CD4-positive, alpha-beta T cell (primary cell): Measurements from ENCODE around the gene SECISBP2. TPM values are rescaled to one million over a fixed set of nuclear protein-coding genes. Genes with fewer than 3 reads are reported as not detected.

Experiments used
- ATAC-seq: fragments of 200-7000 bp; cut with Tn5 transposase; one replicate; pipeline ENCODE4 v1.10.0; 2022; ENCODE audit warnings: mild to moderate bottlenecking; ENCODE audit not compliant: poor library complexity
- CTCF ChIA-PET: fragments of 350-600 bp; sonication (Branson Sonifier 250); formaldehyde crosslinking; loops from one replicate; lab custom pipeline; 2021; ENCODE audit warnings: antibody characterized with exemption, inconsistent platforms; lab: Charles Lee
- POLR2A ChIA-PET: fragments of 350-600 bp; sonication (Branson Sonifier 250); formaldehyde crosslinking; loops from one replicate; lab custom pipeline; 2021; ENCODE audit warnings: antibody characterized with exemption, inconsistent platforms; lab: Charles Lee
- DNase-seq, 14 experiments: peaks; one replicate each; pipeline ENCODE4 v3.0.0-alpha.2; 2013 to 2020; ENCODE audit warnings: mixed read lengths in 2 of 14
- H3K27ac ChIP-seq, 2 donors: one replicate each; pipeline versions ENCODE4 v1.5.1 to v1.7.0; 2013; ENCODE audit warnings: low read length in 2 of 2, low read depth in 1 of 2, mild to moderate bottlenecking in 1 of 2
- H3K27me3 ChIP-seq, 2 experiments: 1 replicate in 1 of 2; 2 replicates in 1 of 2; pipeline versions ENCODE4 v1.6.1 to v1.7.0; 2013; ENCODE audit warnings: low read length in 2 of 2, control low read depth in 1 of 2, mild to moderate bottlenecking in 1 of 2, moderate library complexity in 1 of 2; ENCODE audit not compliant: insufficient read depth in 2 of 2, control insufficient read depth in 1 of 2
- H3K36me3 ChIP-seq: one replicate; pipeline ENCODE4 v1.6.1; 2013; ENCODE audit warnings: low read length, control low read depth; ENCODE audit not compliant: insufficient read depth
- H3K4me1 ChIP-seq: one replicate; pipeline ENCODE4 v1.6.1; 2013; ENCODE audit warnings: low read length, control low read depth; ENCODE audit not compliant: insufficient read depth
- H3K4me3 ChIP-seq: one replicate; pipeline ENCODE4 v1.5.1; 2013; ENCODE audit warnings: mild to moderate bottlenecking, low read length, moderate library complexity
- H3K9me3 ChIP-seq, 2 experiments: 1 replicate in 1 of 2; 2 replicates in 1 of 2; pipeline versions ENCODE4 v1.6.1 to v1.7.0; 2013; ENCODE audit warnings: low read length in 2 of 2, mild to moderate bottlenecking in 2 of 2, control low read depth in 1 of 2, moderate library complexity in 1 of 2; ENCODE audit not compliant: control insufficient read depth in 1 of 2, insufficient read depth in 1 of 2
- H3K27ac Mint-ChIP-seq: one replicate; pipeline ENCODE4 v1.8.0; 2020; ENCODE audit warnings: mixed read lengths
- H3K27me3 Mint-ChIP-seq: one replicate; pipeline ENCODE4 v1.8.0; 2021; ENCODE audit warnings: mixed read lengths
- H3K36me3 Mint-ChIP-seq: one replicate; pipeline ENCODE4 v1.8.0; 2021; ENCODE audit warnings: low read depth, mixed read lengths
- H3K4me1 Mint-ChIP-seq: one replicate; pipeline ENCODE4 v1.8.0; 2021; ENCODE audit warnings: low read depth, mixed read lengths
- H3K4me3 Mint-ChIP-seq: one replicate; pipeline ENCODE4 v1.8.0; 2020; ENCODE audit warnings: mild to moderate bottlenecking, mixed read lengths
- H3K9me3 Mint-ChIP-seq: one replicate; pipeline ENCODE4 v1.8.0; 2020; ENCODE audit warnings: mixed read lengths
- intact Hi-C, 2 experiments: fragments of 100-400 bp; cut with DNase I in 1 of 2; cut with micrococcal nuclease in 1 of 2; formaldehyde crosslinking; loops; one replicate each; pipeline versions ENCODE4 v1.15.1 to v1.9.0; 2023 to 2025; cut with DNase I, micrococcal nuclease
- total RNA-seq, 174 experiments: library from RNA in 2 of 174; stranded (reverse) in 2 of 174; gene quantifications; one replicate each; pipeline ENCODE4 v1.2.3 and lab custom pipeline; 2021 to 2026
- TF ChIP-seq, protein P1 (sequence below): fragments of 200-600 bp; IDR thresholded peaks from one replicate; pipeline ENCODE4 v1.8.0; 2022; ENCODE audit warnings: antibody characterized with exemption, mild to moderate bottlenecking

The SECISBP2 gene
- total RNA-seq, 2 experiments from 2014 or later: 109 to 112 TPM

DNA sequence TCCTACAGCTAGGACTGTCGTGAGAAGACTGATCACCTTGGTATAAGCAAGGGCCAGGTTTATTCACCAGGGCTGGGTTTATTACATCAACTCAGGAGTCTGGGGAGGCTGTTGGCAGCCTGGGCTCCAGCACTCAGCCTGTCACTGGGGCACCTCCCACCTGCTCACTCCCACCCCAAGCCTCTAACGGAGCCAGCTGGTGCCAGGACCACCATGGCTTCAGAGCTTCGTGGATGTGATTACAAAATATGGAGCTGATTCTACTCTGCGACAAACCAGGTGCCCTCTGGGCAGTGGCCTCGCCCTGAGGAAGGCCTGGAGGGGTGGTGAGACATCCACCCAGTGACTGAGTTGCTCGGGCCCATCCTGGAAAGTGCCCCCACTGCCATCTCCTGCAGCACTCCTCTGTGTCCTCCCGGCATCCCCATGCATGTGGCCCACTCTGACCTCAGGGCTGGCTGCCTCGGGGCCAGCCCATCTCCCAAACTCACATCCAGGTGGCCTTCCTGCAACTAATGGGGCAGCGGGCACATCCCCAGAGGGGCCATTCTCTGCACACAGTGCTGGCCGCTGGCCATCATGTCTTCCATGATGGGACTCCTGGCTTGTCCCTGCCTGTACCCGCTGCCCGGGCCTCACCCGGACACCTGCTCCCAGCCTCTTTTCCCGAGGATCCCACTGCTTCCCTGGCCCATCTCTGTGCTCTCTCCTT lies 49.6 kb downstream of the SECISBP2 start:
- Histone ChIP-seq H3K4me3 (no peak overlapping the region), H3K9me3 (peaks cover 0 to 6% of the 10 kb centered on the region in 2 experiments), H3K36me3 (peaks cover 13% of the 10 kb centered on the region), H3K4me1 (peaks cover 18% of the 10 kb centered on the region), H3K27ac (peak overlapping the region in 1 of 2 donors; percentile 18), H3K27me3 (no peaks in the 10 kb centered on the region)
- Mint-ChIP-seq H3K36me3 (peaks cover 7% of the 10 kb centered on the region), H3K9me3 (no peaks in the 10 kb centered on the region), H3K4me1 (peaks cover 12% of the 10 kb centered on the region), H3K27me3 (no peaks in the 10 kb centered on the region), H3K4me3 (no peak overlapping the region), H3K27ac (no peak overlapping the region)
- no peak for ATAC-seq
- no peak for DNase-seq
- TF ChIP-seq, protein P1, sequence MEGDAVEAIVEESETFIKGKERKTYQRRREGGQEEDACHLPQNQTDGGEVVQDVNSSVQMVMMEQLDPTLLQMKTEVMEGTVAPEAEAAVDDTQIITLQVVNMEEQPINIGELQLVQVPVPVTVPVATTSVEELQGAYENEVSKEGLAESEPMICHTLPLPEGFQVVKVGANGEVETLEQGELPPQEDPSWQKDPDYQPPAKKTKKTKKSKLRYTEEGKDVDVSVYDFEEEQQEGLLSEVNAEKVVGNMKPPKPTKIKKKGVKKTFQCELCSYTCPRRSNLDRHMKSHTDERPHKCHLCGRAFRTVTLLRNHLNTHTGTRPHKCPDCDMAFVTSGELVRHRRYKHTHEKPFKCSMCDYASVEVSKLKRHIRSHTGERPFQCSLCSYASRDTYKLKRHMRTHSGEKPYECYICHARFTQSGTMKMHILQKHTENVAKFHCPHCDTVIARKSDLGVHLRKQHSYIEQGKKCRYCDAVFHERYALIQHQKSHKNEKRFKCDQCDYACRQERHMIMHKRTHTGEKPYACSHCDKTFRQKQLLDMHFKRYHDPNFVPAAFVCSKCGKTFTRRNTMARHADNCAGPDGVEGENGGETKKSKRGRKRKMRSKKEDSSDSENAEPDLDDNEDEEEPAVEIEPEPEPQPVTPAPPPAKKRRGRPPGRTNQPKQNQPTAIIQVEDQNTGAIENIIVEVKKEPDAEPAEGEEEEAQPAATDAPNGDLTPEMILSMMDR: no peak
- CTCF ChIA-PET: no interaction called here
- intact Hi-C loops: no loop called here
- POLR2A ChIA-PET: no interaction called here

DNA sequence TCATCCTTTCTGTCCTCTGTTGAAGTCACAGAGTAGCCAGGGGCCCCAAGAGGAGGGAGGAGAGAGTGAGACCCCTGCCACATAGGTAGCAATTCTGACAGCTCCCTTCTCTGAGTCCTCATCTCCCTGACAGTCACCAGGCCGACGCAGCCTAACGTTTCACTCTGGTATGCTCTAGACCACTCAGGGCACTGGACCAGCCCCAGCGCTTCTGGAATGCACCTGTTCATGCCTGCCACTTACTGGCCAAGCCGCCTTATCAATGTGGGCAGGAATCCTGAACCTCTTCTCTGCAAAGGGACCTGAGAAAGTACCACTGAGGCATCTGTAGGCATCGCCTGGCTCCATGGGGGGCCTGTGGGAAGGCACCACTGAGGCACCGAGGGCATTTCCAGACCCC lies 50.2 kb downstream of the SECISBP2 start:
- H3K36me3 Mint-ChIP-seq: peaks cover 1% of the 10 kb centered on the region
- H3K27ac Mint-ChIP-seq: no peak overlapping the region
- no peaks in the 10 kb centered on the region for H3K27me3 ChIP-seq
- intact Hi-C loops: no loop called here
- TF ChIP-seq, protein P1: no peak
- H3K9me3 Mint-ChIP-seq: no peaks in the 10 kb centered on the region
- no peak overlapping the region for H3K4me3 Mint-ChIP-seq
- no peak overlapping the region for H3K27ac ChIP-seq
- peaks cover 18% of the 10 kb centered on the region for H3K4me1 ChIP-seq
- H3K27me3 Mint-ChIP-seq: no peaks in the 10 kb centered on the region
- no peak for ATAC-seq
- ChIA-PET POLR2A (no interaction called here), CTCF (no interaction called here)
- H3K4me1 Mint-ChIP-seq: peaks cover 18% of the 10 kb centered on the region
- H3K9me3 ChIP-seq: peaks cover 0 to 6% of the 10 kb centered on the region in 2 experiments
- no peak overlapping the region for H3K4me3 ChIP-seq
- H3K36me3 ChIP-seq: peaks cover 12% of the 10 kb centered on the region
- no peak for DNase-seq

DNA sequence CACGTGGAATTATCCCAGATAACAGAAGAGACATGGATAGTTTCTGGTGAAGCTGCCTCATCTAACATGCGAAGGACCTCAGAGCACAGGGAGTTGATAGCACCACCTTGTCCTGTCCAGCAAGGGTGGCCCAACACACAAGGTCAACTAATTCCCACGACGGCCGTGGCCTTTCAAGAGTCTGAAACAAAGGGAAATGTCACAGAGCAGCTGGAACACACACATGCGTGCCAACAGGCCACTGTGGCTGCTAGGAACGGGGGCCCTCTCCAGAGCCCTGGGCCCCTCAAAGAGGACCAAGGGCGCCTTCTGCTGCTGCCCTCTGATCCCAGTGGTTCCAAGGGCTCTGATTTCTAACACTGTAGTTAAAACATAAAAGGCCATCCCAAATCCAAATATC lies 50.7 kb downstream of the SECISBP2 start:
- no peaks in the 10 kb centered on the region for H3K27me3 Mint-ChIP-seq
- Histone ChIP-seq H3K27me3 (no peaks in the 10 kb centered on the region), H3K4me1 (peaks cover 22% of the 10 kb centered on the region), H3K36me3 (peaks cover 12% of the 10 kb centered on the region), H3K27ac (no peak overlapping the region), H3K9me3 (peaks cover 0 to 6% of the 10 kb centered on the region in 2 experiments), H3K4me3 (no peak overlapping the region)
- no peak for ATAC-seq
- H3K9me3 Mint-ChIP-seq: no peaks in the 10 kb centered on the region
- no peak for DNase-seq
- H3K36me3 Mint-ChIP-seq: no peaks in the 10 kb centered on the region
- intact Hi-C loops: no loop called here
- H3K4me1 Mint-ChIP-seq: peaks cover 22% of the 10 kb centered on the region
- TF ChIP-seq, protein P1: no peak
- CTCF ChIA-PET: no interaction called here
- H3K4me3 Mint-ChIP-seq: no peak overlapping the region
- H3K27ac Mint-ChIP-seq: no peak overlapping the region
- POLR2A ChIA-PET: no interaction called here
